AG04450 (cell line): ENCODE results near the gene EPB41L4B. TPM values are rescaled to one million over a fixed set of nuclear protein-coding genes. Genes with fewer than 3 reads are reported as not detected.

ENCODE experiments used
- CTCF ChIA-PET: fragments of 300-600, 350-600 bp; formaldehyde crosslinking; extraction: SDS; loops from one replicate; lab custom pipeline; 2022; ENCODE audit warnings: antibody characterized with exemption, inconsistent platforms; lab: Charles Lee
- POLR2A ChIA-PET: fragments of 350-600 bp; formaldehyde crosslinking; extraction: SDS; loops from one replicate; lab custom pipeline; 2021; ENCODE audit warnings: antibody characterized with exemption, inconsistent platforms; lab: Yijun Ruan, JAX
- DNase-seq: peaks from one replicate; pipeline ENCODE4 v3.0.0-alpha.2; 2011; ENCODE audit warnings: low read depth, low spot score
- H3K27ac ChIP-seq: one replicate; pipeline ENCODE4 v1.5.1; 2012; ENCODE audit warnings: low read depth, low read length, control low read depth
- H3K27me3 ChIP-seq: one replicate; pipeline ENCODE4 v1.6.0; 2012; ENCODE audit warnings: low read length; ENCODE audit not compliant: control insufficient read depth, insufficient read depth
- H3K4me3 ChIP-seq: 2 replicates; pipeline ENCODE4 v1.5.1; 2011; ENCODE audit warnings: mild to moderate bottlenecking, low read depth, low read length, control low read depth
- H3K9me3 ChIP-seq: 2 replicates; pipeline ENCODE4 v1.5.1; 2012; ENCODE audit warnings: low read length; ENCODE audit not compliant: control insufficient read depth, insufficient read depth
- polyA plus RNA-seq: library from polyadenylated mRNA; depleted of rRNA; stranded (reverse); fragments of >200 nt; gene quantifications from 2 replicates; pipeline ENCODE4 v1.2.3, GENCODE V29; 2011
- TF ChIP-seq, protein P1 (sequence below): IDR thresholded peaks from 2 replicates; pipeline ENCODE4 v1.5.1; 2011; ENCODE audit warnings: low read depth, low read length, control low read depth, inconsistent platforms

The EPB41L4B gene
- polyA plus RNA-seq, 1 experiment: 1.5 TPM

DNA sequence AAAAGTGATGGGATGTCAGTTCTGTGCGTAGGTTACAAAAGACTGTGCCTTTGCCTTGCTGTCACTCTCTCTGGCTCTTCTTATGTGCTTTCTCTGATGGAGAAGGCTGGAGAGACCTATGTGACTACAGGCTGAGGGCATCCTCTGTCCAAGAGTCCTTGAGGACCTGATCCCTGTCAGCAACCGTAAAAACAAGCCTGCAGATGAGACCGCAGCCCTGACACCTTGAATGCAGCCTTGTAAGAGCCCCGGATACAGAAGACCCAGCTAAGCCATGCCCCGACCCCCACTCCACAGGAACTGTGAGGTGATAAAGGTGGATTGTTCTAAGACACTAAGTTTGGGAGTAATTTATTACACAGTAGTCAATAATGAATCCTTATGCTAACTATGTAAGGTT, 121.2 kb downstream of the EPB41L4B start:
- Histone ChIP-seq H3K27me3 (peaks cover 12% of the 10 kb centered on the region), H3K27ac (no peak overlapping the region), H3K4me3 (no peak overlapping the region), H3K9me3 (no peaks in the 10 kb centered on the region)
- TF ChIP-seq, protein P1, sequence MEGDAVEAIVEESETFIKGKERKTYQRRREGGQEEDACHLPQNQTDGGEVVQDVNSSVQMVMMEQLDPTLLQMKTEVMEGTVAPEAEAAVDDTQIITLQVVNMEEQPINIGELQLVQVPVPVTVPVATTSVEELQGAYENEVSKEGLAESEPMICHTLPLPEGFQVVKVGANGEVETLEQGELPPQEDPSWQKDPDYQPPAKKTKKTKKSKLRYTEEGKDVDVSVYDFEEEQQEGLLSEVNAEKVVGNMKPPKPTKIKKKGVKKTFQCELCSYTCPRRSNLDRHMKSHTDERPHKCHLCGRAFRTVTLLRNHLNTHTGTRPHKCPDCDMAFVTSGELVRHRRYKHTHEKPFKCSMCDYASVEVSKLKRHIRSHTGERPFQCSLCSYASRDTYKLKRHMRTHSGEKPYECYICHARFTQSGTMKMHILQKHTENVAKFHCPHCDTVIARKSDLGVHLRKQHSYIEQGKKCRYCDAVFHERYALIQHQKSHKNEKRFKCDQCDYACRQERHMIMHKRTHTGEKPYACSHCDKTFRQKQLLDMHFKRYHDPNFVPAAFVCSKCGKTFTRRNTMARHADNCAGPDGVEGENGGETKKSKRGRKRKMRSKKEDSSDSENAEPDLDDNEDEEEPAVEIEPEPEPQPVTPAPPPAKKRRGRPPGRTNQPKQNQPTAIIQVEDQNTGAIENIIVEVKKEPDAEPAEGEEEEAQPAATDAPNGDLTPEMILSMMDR: no peak
- no peak for DNase-seq
- ChIA-PET CTCF (interaction anchor here (0.6 kb wide), 1 partner anchor 10 kb away, joined by 3 read pairs; no protein-coding TSS in a partner anchor), POLR2A (no interaction called here)

DNA sequence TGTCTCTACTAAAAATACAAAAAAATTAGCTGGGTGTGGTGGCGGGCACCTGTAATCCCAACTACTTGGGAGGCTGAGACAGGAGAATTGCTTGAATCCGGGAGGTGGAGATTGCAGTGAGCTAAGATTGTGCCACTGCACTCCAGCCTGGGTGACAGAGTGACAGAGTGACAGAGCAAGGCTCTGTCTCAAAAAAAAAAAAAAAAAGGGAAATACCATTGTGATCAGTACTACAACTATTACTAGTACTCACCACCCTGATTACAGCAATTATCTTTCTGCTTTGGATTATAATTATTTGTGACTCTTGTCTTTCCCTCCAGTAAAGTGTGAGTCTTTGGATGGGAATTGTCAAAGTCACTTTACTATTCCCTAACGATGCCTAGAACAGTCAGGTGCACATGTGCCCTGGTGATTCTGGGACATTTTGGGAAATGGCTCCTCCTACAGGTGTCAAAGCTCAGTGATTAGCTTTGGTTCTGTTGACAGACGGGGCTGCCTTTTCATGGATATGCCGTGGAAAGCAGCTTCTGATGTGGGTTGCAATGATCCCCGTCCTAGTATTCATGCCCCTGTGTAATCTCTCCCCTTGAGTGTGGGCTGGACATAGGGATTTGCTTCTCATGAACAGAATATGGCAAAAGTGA, 122.0 kb downstream of the EPB41L4B start:
- TF ChIP-seq, protein P1: no peak
- Histone ChIP-seq H3K4me3 (no peak overlapping the region), H3K27me3 (peaks cover 12% of the 10 kb centered on the region), H3K27ac (no peak overlapping the region), H3K9me3 (no peaks in the 10 kb centered on the region)
- POLR2A ChIA-PET: no interaction called here
- CTCF ChIA-PET: interaction anchor here (0.6 kb wide), 1 partner anchor 11 kb away, joined by 3 read pairs; no protein-coding TSS in a partner anchor
- no peak for DNase-seq

DNA sequence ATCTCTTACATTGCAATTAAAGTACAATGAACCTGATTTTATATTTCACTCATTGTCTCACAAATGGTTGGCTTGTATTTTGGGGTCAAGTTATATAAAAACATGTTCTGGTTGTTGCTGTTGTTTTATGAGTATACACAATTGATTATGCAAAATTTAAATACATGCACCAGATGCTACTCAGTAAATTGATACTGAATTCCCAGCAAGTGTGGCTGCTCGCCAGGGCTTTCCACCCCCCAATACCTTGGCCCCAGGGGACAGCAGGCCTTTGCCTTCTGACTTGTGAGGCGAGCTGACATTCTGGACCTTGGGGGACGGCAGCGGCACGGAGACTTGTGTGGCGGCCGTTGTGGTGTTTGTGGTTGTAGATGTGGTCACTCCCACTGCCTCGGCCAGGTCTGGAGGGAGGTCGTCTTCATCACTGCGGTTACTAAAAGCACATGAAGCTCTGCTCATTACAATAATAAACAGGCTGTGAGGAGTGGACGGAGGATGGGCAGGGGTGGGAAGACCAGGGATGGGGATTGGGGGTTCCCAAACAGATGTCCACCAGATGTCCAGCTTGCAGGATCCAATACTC, 126.8 kb downstream of the EPB41L4B start:
- H3K4me3 ChIP-seq: no peak overlapping the region
- CTCF ChIA-PET: interaction anchor here (0.6 to 0.8 kb wide), 2 partner anchors 11 to 218 kb away, joined by 3 to 4 read pairs; no protein-coding TSS in a partner anchor
- peak; percentile 21 for DNase-seq
- H3K27me3 ChIP-seq: peaks cover 11% of the 10 kb centered on the region
- H3K27ac ChIP-seq: no peak overlapping the region
- TF ChIP-seq, protein P1: no peak
- H3K9me3 ChIP-seq: no peaks in the 10 kb centered on the region
- POLR2A ChIA-PET: no interaction called here

DNA sequence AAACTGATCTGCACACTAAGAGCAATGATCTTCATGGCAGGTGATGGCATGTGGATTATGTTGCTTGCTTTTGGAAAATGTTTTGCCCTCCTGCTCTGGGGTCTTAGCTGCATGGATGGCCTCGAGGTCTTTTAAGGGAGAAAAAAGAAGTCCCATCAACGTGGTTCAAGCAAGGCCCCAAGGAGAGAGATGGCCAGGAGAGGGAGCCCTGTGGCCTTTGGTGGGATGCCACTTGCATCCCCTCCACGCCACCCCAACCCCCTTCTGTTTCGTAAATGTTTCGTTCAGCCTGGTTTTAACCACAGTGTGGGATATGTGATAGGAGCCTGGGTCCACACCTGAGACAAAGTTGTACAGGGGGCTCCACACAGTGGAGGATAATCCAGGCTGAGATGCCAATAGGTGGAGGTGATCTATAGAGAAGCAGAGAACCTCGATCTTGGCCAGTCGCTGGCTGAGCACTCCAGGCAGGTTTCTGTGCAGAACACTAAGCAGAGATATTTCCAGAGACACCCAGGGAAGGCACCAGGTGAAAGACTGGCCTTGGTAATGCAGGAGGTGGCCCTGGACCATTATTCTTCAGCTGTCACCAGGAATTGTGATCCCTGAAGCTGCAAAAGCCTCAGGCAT, 128.0 kb downstream of the EPB41L4B start:
- TF ChIP-seq, protein P1: peak; percentile 57
- no peak for DNase-seq
- CTCF ChIA-PET: interaction anchor here (0.9 kb wide), 1 partner anchor 9 kb away, joined by 4 read pairs; no protein-coding TSS in a partner anchor

More for the DNA sequence above, 128.0 kb downstream of the EPB41L4B start:
- Histone ChIP-seq H3K27me3 (peaks cover 5% of the 10 kb centered on the region), H3K27ac (no peak overlapping the region), H3K9me3 (no peaks in the 10 kb centered on the region), H3K4me3 (no peak overlapping the region)
- POLR2A ChIA-PET: no interaction called here
